ENCODE measurements around the gene CCDC50. TPM values are rescaled to one million over a fixed set of nuclear protein-coding genes. Genes with fewer than 3 reads are reported as not detected.

CCDC50 gene
- total RNA-seq, 1 experiment from 2014 or later, result 21.0 TPM

- Histone ChIP-seq H2BK5ac (ENCODE audit: insufficient read length, low read length) (no peak overlapping the region), H2AFZ (ENCODE audit: low read length) (no peak overlapping the region), H3K9me3 (ENCODE audit: control insufficient read depth, low read depth, low read length) (no peaks in the 10 kb centered on the region), H2BK20ac (ENCODE audit: low read depth, low read length, poor library complexity, severe bottlenecking) (no peak overlapping the region), H4K20me1 (ENCODE audit: control insufficient read depth, insufficient read depth, insufficient read length) (no peaks in the 10 kb centered on the region), H2BK12ac (ENCODE audit: insufficient read length, low read depth, low read length) (no peak overlapping the region), H2AK5ac (ENCODE audit: insufficient read length, low read length) (no peak overlapping the region), H3K23ac (ENCODE audit: insufficient read length, low read depth, low read length) (no peak overlapping the region), H3K14ac (ENCODE audit: insufficient read depth, low read length) (no peak overlapping the region), H3K27me3 (ENCODE audit: insufficient read depth, low read length) (no peaks in the 10 kb centered on the region), H3K4me1 (ENCODE audit: insufficient read depth, low read length) (no peaks in the 10 kb centered on the region), H3K23me2 (ENCODE audit: insufficient read length, low read depth, low read length, poor library complexity, severe bottlenecking) (no peaks in the 10 kb centered on the region), H3K4me2 (ENCODE audit: insufficient read depth, insufficient read length, low read length) (no peak overlapping the region), H3K79me1 (ENCODE audit: insufficient read depth, low read depth, low read length, poor library complexity, severe bottlenecking) (no peaks in the 10 kb centered on the region), H3K9ac (ENCODE audit: extremely low read depth, insufficient read length, low read length) (no peak overlapping the region), H4K91ac (ENCODE audit: insufficient read length, low read depth, low read length) (no peak overlapping the region), H3T11ph (ENCODE audit: low read length) (no peak overlapping the region), H3K56ac (ENCODE audit: insufficient read length, low read depth, low read length) (no peak overlapping the region), H4K5ac (ENCODE audit: insufficient read length, low read depth, low read length) (no peak overlapping the region), H2BK120ac (ENCODE audit: low read depth, low read length, poor library complexity, severe bottlenecking) (no peak overlapping the region), H4K8ac (replicated peaks; ENCODE audit: insufficient read length, low read depth, low read length) (no peak overlapping the region), H3K4ac (ENCODE audit: low read depth, low read length) (no peak overlapping the region), H2BK15ac (ENCODE audit: low read depth, low read length) (no peak overlapping the region), H3K27ac (ENCODE audit: insufficient read length, low read depth, low read length) (no peak overlapping the region), H3K79me2 (ENCODE audit: insufficient read depth, low read length) (no peaks in the 10 kb centered on the region), H3K18ac (ENCODE audit: insufficient read length, low read depth, low read length) (no peak overlapping the region)
- DNase-seq, result no peak
- TF ChIP-seq CTCF (conservative IDR thresholded peaks at IDR 0.05), result no peak
- no peaks in the 10 kb centered on the region for H3K36me3 Mint-ChIP-seq (ENCODE audit: insufficient read depth in 1 of 3, low read depth in 3 of 3)
- peaks cover 12 to 19% of the 10 kb centered on the region in 2 experiments for H3K4me1 Mint-ChIP-seq
- no peak overlapping the region for H3K27ac Mint-ChIP-seq
- no peaks in the 10 kb centered on the region for H3K27me3 Mint-ChIP-seq (ENCODE audit: low read depth)
- H3K4me3 Mint-ChIP-seq, result no peak overlapping the region; a peak in 1 of 5 replicates
- no peaks in the 10 kb centered on the region for H3K9me3 Mint-ChIP-seq
- no CpG with 5 or more reads among the region's 2 CpGs for WGBS (ENCODE audit: extremely low coverage, insufficient read length, low lambda C conversion rate)
These were observed 7.6 kb downstream of the CCDC50 start for GRCh38 chr3:191336833-191337232.

All from H9 (cell line).